SH-SY5Y (cell line): ENCODE measurements around the gene ETV3.

ENCODE experiments used
- GATA2 ChIP-seq: IDR thresholded peaks from 2 replicates; pipeline ENCODE4 v1.6.1; 2011; ENCODE audit warnings: mild to moderate bottlenecking, low read depth, low read length
- GATA3 ChIP-seq: IDR thresholded peaks from 2 replicates; pipeline ENCODE4 v1.6.1; 2011; ENCODE audit warnings: low read depth, mild to moderate bottlenecking, low read length, moderate library complexity

- no peak for TF ChIP-seq GATA3
- TF ChIP-seq GATA2 = no peak
Measured at GRCh38 chr1:157119448-157119847, 18.7 kb downstream of the ETV3 start.
